Trophoblast cell (in vitro differentiated cells and primary cell): ENCODE data around the gene VWF. TPM values are rescaled to one million over a fixed set of nuclear protein-coding genes. Genes with fewer than 3 reads are reported as not detected.

ENCODE experiments used
- DNase-seq, 2 donors: peaks; one replicate each; pipeline ENCODE4 v3.0.0-alpha.2; 2016
- H2AFZ ChIP-seq: 2 replicates; pipeline ENCODE4 v1.6.1; 2013; ENCODE audit warnings: low read length, moderate library complexity, mild to moderate bottlenecking; ENCODE audit not compliant: insufficient read depth, poor library complexity
- H2AK5ac ChIP-seq: 2 replicates; pipeline ENCODE4 v1.6.1; 2013; ENCODE audit warnings: mild to moderate bottlenecking, low read length
- H2BK120ac ChIP-seq: 2 replicates; pipeline ENCODE4 v1.6.1; 2013; ENCODE audit warnings: low read length, mild to moderate bottlenecking, moderate library complexity; ENCODE audit not compliant: insufficient read depth, poor library complexity
- H2BK12ac ChIP-seq: 2 replicates; pipeline ENCODE4 v1.6.1; 2013; ENCODE audit warnings: mild to moderate bottlenecking, low read length, moderate library complexity
- H2BK5ac ChIP-seq: 2 replicates; pipeline ENCODE4 v1.6.1; 2013; ENCODE audit warnings: low read length, low read depth, moderate library complexity, mild to moderate bottlenecking; ENCODE audit not compliant: poor library complexity
- H3K14ac ChIP-seq: 2 replicates; pipeline ENCODE4 v1.6.1; 2013; ENCODE audit warnings: mild to moderate bottlenecking, low read length
- H3K18ac ChIP-seq: 2 replicates; pipeline ENCODE4 v1.6.1; 2013; ENCODE audit warnings: mild to moderate bottlenecking, low read length
- H3K23ac ChIP-seq: 2 replicates; pipeline ENCODE4 v1.6.1; 2013; ENCODE audit warnings: low read length
- H3K27ac ChIP-seq: 2 replicates; pipeline ENCODE4 v1.5.1; 2013; ENCODE audit warnings: low read depth, mild to moderate bottlenecking, inconsistent platforms, low read length, moderate library complexity
- H3K27me3 ChIP-seq: 2 replicates; pipeline ENCODE4 v1.6.1; 2013; ENCODE audit warnings: inconsistent platforms, mild to moderate bottlenecking, low read length, moderate library complexity; ENCODE audit not compliant: insufficient read depth
- H3K36me3 ChIP-seq, 2 experiments: 1 replicate in 1 of 2; 2 replicates in 1 of 2; pipeline ENCODE4 v1.6.1; 2013; ENCODE audit warnings: low read length in 2 of 2, mild to moderate bottlenecking in 2 of 2, moderate library complexity in 1 of 2; ENCODE audit not compliant: insufficient read depth in 2 of 2, control insufficient read depth in 1 of 2
- H3K4ac ChIP-seq: 2 replicates; pipeline ENCODE4 v1.6.1; 2013; ENCODE audit warnings: low read depth, mild to moderate bottlenecking, low read length, moderate library complexity
- H3K4me1 ChIP-seq, 2 experiments: 1 replicate in 1 of 2; 2 replicates in 1 of 2; pipeline ENCODE4 v1.6.1; 2013; ENCODE audit warnings: low read length in 2 of 2, mild to moderate bottlenecking in 2 of 2, moderate library complexity in 1 of 2; ENCODE audit not compliant: insufficient read depth in 2 of 2, control insufficient read depth in 1 of 2
- H3K4me2 ChIP-seq: 2 replicates; pipeline ENCODE4 v1.6.1; 2013; ENCODE audit warnings: inconsistent platforms, mild to moderate bottlenecking, low read length, moderate library complexity
- H3K4me3 ChIP-seq: 2 replicates; pipeline ENCODE4 v1.5.1; 2013; ENCODE audit warnings: mild to moderate bottlenecking, low read depth, low read length, inconsistent platforms
- H3K79me1 ChIP-seq: one replicate; pipeline ENCODE4 v1.6.1; 2013; ENCODE audit warnings: low read length
- H3K79me2 ChIP-seq: 2 replicates; pipeline ENCODE4 v1.6.1; 2013; ENCODE audit warnings: low read length, mild to moderate bottlenecking; ENCODE audit not compliant: control insufficient read depth, insufficient read depth, poor library complexity
- H3K9ac ChIP-seq: 2 replicates; pipeline ENCODE4 v1.6.1; 2013; ENCODE audit warnings: mild to moderate bottlenecking, low read length
- H3K9me3 ChIP-seq: 2 replicates; pipeline ENCODE4 v1.6.1; 2013; ENCODE audit warnings: low read depth, mild to moderate bottlenecking, control low read depth, inconsistent platforms, low read length; ENCODE audit not compliant: insufficient read depth
- H4K12ac ChIP-seq: 2 replicates; pipeline ENCODE4 v1.6.1; 2013; ENCODE audit warnings: low read depth, mild to moderate bottlenecking, low read length, moderate library complexity
- H4K8ac ChIP-seq: 2 replicates; pipeline ENCODE4 v1.6.1; 2013; ENCODE audit warnings: low read depth, mild to moderate bottlenecking, low read length, moderate library complexity
- H4K91ac ChIP-seq: one replicate; pipeline ENCODE4 v1.6.1; 2013; ENCODE audit warnings: low read depth, mild to moderate bottlenecking, low read length, moderate library complexity
- WGBS: extraction: QIAGEN DNeasy Blood & Tissue Kit; methylation state at CpG from one replicate; pipeline ENCODE4 v1.1.7; 2013; ENCODE audit warnings: missing lambda C conversion rate; ENCODE audit not compliant: insufficient read length, insufficient coverage; ENCODE audit errors: extremely low coverage; 5-methylcytosine and 5-hydroxymethylcytosine counted together
- polyA plus RNA-seq: library from polyadenylated mRNA; stranded (reverse); fragments of 200-250 nt; gene quantifications from 2 replicates; pipeline ENCODE4 v1.2.3, GENCODE V29; 2013

The VWF gene
- 0.82 and 1.1 TPM in 2 replicates for polyA plus RNA-seq

DNA sequence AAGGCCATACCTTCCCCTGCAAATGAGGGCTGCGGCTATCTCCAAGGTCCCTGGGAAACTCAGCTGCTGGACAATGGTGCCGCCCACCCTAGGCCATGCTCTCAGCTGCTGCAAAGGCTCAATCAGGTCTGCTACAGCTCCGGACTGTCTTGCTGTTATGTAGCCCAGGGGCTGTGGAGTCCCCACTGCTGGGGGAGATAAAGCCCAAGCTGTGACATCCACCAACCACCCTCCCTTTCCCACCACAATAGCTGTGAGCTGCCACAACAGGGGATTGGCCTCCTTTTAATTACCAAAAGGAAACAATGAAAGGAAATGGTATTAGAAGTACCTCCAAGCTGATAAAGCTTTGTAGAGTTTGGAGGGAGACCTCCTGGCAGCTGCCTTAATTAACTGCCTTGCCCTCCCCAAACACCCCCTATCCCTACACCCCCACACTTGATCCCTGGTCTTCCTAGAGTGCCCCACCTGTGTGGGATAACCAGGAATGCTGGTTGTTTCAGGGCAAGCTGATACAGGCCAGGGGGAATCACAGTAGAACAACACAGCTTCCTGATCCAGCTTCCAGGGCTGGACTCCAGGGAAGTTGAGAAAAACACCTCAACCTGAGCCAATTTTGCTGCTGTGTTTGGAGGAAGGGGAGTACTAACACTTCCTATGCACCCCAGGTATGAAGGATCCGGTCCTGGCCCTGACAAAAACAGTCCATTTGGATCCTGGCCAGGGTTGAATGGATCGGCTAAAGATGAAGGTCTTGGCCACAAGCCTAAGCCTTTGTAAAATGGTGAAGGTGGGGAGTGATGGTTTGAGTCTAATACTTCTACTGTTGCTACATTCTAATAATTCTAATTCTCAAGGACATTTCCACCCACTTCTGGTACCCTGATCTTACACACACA lies at the start of gene VWF:
VWF (minus strand) TSS at position 260 of the 899 bp plus-strand sequence. CDS start 1,474 bp downstream, outside the sequence.
- Histone ChIP-seq H4K8ac (peak within 1 kb of the TSS; percentile 25), H3K27ac (no peak within 1 kb of the TSS), H3K4me1 (peaks cover 8 to 12% of the 10 kb centered on the region in 2 experiments), H3K36me3 (no peaks in the 10 kb centered on the region), H3K4me3 (no peak within 1 kb of the TSS), H2AK5ac (peak within 1 kb of the TSS; percentile 55), H3K9me3 (no peaks in the 10 kb centered on the region), H3K27me3 (no peaks in the 10 kb centered on the region), H3K9ac (no peak within 1 kb of the TSS), H3K79me2 (no peaks in the 10 kb centered on the region), H2BK12ac (peak within 1 kb of the TSS; percentile 74), H2BK5ac (no peak within 1 kb of the TSS), H4K91ac (peak within 1 kb of the TSS; percentile 71), H2BK120ac (peak within 1 kb of the TSS; percentile 50), H3K79me1 (peaks cover 7% of the 10 kb centered on the region), H3K18ac (no peak within 1 kb of the TSS), H3K23ac (no peak within 1 kb of the TSS), H3K14ac (peak within 1 kb of the TSS; percentile 32), H3K4ac (peak within 1 kb of the TSS; percentile 35), H2AFZ (peak within 1 kb of the TSS; percentile 23), H3K4me2 (no peak within 1 kb of the TSS), H4K12ac (no peak within 1 kb of the TSS)
- no peak for DNase-seq
- whole genome bisulfite sequencing, result no CpG with 5 or more reads among the region's 5 CpGs

- H3K4me3 ChIP-seq, result no peak overlapping the region
- H2BK120ac ChIP-seq, result no peak overlapping the region
- no peak overlapping the region for H4K8ac ChIP-seq
- H3K18ac ChIP-seq, result no peak overlapping the region
- no peak overlapping the region for H2BK5ac ChIP-seq
- no CpG with 5 or more reads among the region's 4 CpGs for WGBS
- peaks cover 1% of the 10 kb centered on the region for H3K79me2 ChIP-seq
- H3K4ac ChIP-seq, result no peak overlapping the region
- H3K9ac ChIP-seq, result no peak overlapping the region
- H3K9me3 ChIP-seq, result peaks cover 7% of the 10 kb centered on the region
- H3K4me2 ChIP-seq, result no peak overlapping the region
- H4K91ac ChIP-seq, result peak overlapping the region; percentile 6
- H3K14ac ChIP-seq, result no peak overlapping the region
- no peaks in the 10 kb centered on the region for H3K27me3 ChIP-seq
- peaks cover 4 to 6% of the 10 kb centered on the region in 2 experiments for H3K4me1 ChIP-seq
- no peak overlapping the region for H2AFZ ChIP-seq
- H3K23ac ChIP-seq, result no peak overlapping the region
- peaks cover 13% of the 10 kb centered on the region for H3K79me1 ChIP-seq
- H2AK5ac ChIP-seq, result no peak overlapping the region
- no peaks in the 10 kb centered on the region for H3K36me3 ChIP-seq
- H2BK12ac ChIP-seq, result no peak overlapping the region
- no peak overlapping the region for H4K12ac ChIP-seq
- DNase-seq, result no peak
- no peak overlapping the region for H3K27ac ChIP-seq
These were observed 48.4 kb upstream of the VWF start for GRCh38 chr12:6172862-6173261.

DNA sequence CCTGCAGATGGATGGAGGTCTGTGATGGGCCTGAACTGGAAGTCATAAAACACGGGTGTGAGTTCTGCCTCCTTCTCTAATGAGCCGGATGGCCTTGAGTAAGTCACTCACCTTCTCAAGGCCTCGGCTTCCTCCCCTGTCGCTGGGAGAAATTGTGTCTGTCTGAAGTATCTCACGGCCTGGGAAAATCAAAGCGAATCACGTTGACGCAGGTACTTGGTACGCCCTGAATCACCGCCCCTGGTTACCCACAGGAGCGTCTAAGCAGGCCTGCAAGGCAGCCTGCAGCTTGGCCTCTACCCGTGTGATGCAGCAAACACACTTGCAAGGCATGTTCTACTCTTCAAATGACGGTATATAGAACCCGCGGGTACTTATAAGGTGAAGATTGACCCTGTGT lies 47.6 kb upstream of the VWF start:
- H3K23ac ChIP-seq, result no peak overlapping the region
- no peak overlapping the region for H3K14ac ChIP-seq
- no peak overlapping the region for H3K4ac ChIP-seq
- peaks cover 8% of the 10 kb centered on the region in 2 experiments for H3K4me1 ChIP-seq
- peaks cover 12% of the 10 kb centered on the region for H3K79me1 ChIP-seq
- DNase-seq, result peak; percentile 98
- no peak overlapping the region for H2BK5ac ChIP-seq
- H3K27me3 ChIP-seq, result no peaks in the 10 kb centered on the region
- H3K27ac ChIP-seq, result no peak overlapping the region
- no peak overlapping the region for H2BK12ac ChIP-seq
- H4K12ac ChIP-seq, result no peak overlapping the region
- peak overlapping the region; percentile 0 for H2BK120ac ChIP-seq
- no peak overlapping the region for H3K9ac ChIP-seq
- H3K79me2 ChIP-seq, result no peaks in the 10 kb centered on the region
- H2AK5ac ChIP-seq, result no peak overlapping the region
- no peak overlapping the region for H4K91ac ChIP-seq
- no peak overlapping the region for H4K8ac ChIP-seq
- WGBS, result no CpG with 5 or more reads among the region's 15 CpGs
- no peak overlapping the region for H3K4me2 ChIP-seq
- no peak overlapping the region for H2AFZ ChIP-seq
- H3K9me3 ChIP-seq, result peaks cover 7% of the 10 kb centered on the region
- H3K36me3 ChIP-seq, result no peaks in the 10 kb centered on the region
- no peak overlapping the region for H3K4me3 ChIP-seq
- no peak overlapping the region for H3K18ac ChIP-seq

DNA sequence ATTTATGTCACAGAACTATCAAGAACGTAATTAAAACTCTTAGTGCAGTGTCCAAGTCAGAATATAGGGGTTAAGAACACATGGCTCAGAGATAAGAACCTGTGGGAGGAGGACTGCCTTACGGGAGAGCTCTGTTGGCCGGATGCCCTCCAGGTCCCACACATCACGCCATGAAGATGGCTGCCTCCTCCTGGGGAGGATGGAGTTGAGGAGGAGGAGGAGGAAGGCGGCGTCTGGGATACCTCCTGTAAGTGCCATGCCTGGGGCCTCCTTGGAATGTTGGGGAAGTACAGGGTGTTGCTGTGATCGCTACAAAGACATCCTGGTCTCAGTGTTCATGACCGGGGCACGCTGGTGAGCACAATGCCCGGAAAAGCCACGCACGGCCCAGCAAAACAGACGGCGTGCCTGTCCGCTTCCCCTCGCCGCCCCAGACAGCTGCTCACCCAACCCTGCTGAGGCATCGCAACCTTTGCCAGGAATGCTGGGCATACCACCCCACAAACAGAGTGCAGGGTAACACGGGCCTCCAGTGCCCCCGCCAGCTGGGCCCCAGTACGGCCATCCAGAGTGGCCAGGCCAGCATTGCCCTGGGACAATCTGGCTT lies 47.0 kb upstream of the VWF start:
- peak overlapping the region; percentile 20 for H4K91ac ChIP-seq
- H2BK12ac ChIP-seq, result peak overlapping the region; percentile 34
- peaks cover 7% of the 10 kb centered on the region for H3K9me3 ChIP-seq
- no peak overlapping the region for H4K12ac ChIP-seq
- peak; percentile 15 to 39 for DNase-seq
- no CpG with 5 or more reads among the region's 21 CpGs for WGBS
- peaks cover 2% of the 10 kb centered on the region for H3K79me2 ChIP-seq
- no peak overlapping the region for H2AFZ ChIP-seq
- H3K27me3 ChIP-seq, result no peaks in the 10 kb centered on the region
- no peak overlapping the region for H3K9ac ChIP-seq
- H3K36me3 ChIP-seq, result no peaks in the 10 kb centered on the region
- no peak overlapping the region for H3K23ac ChIP-seq
- no peak overlapping the region for H3K27ac ChIP-seq
- H2BK5ac ChIP-seq, result no peak overlapping the region
- H3K4ac ChIP-seq, result no peak overlapping the region
- no peak overlapping the region for H3K18ac ChIP-seq
- peak overlapping the region; percentile 0 for H2BK120ac ChIP-seq
- H3K4me1 ChIP-seq, result peaks cover 12% of the 10 kb centered on the region in 2 experiments
- peaks cover 16% of the 10 kb centered on the region for H3K79me1 ChIP-seq
- H2AK5ac ChIP-seq, result peak overlapping the region; percentile 16
- H3K14ac ChIP-seq, result peak overlapping the region; percentile 2
- H4K8ac ChIP-seq, result no peak overlapping the region
- no peak overlapping the region for H3K4me2 ChIP-seq
- H3K4me3 ChIP-seq, result no peak overlapping the region
